NK-92 treated with Interleukin-12 subunit alpha and Interleukin-12 subunit beta, amount 100 ng/mL, for 24 hours (cell line): Measurements from ENCODE around the gene RPS21.

Source experiments
- DNase-seq: peaks from one replicate; lab custom pipeline; 2025; lab: John Stamatoyannopoulos, UW

The RPS21 gene

GRCh38 chr20:62386383-62387218 lies at the start of gene RPS21:
TSS of gene RPS21 (plus strand) at chr20:62387103. CDS start at chr20:62387339, 236 bp downstream.
- DNase-seq: peak; percentile 85

- no peak for DNase-seq
Measured at GRCh38 chr20:62337558-62338293, 49.2 kb upstream of the RPS21 start.

GRCh38 chr20:62338294-62338620 lies 48.6 kb upstream of the RPS21 start:
- DNase-seq: no peak

- no peak for DNase-seq
Measured at GRCh38 chr20:62339647-62340062, 47.2 kb upstream of the RPS21 start.

- no peak for DNase-seq
Measured at GRCh38 chr20:62342910-62343309, 44.0 kb upstream of the RPS21 start.

- DNase-seq: no peak
Measured at GRCh38 chr20:62344092-62344491, 42.8 kb upstream of the RPS21 start.

GRCh38 chr20:62344782-62345181 lies 42.1 kb upstream of the RPS21 start:
- no peak for DNase-seq

- no peak for DNase-seq
Measured at GRCh38 chr20:62345681-62346370, 41.1 kb upstream of the RPS21 start.

- DNase-seq: no peak
Measured at GRCh38 chr20:62346398-62347150, 40.3 kb upstream of the RPS21 start.

- no peak for DNase-seq
Measured at GRCh38 chr20:62347151-62347404, 39.8 kb upstream of the RPS21 start.

- DNase-seq: no peak
Measured at GRCh38 chr20:62347445-62347844, 39.5 kb upstream of the RPS21 start.

- no peak for DNase-seq
Measured at GRCh38 chr20:62348604-62349003, 38.3 kb upstream of the RPS21 start.

- no peak for DNase-seq
Measured at GRCh38 chr20:62349556-62350097, 37.3 kb upstream of the RPS21 start.

GRCh38 chr20:62350098-62350628 lies 36.7 kb upstream of the RPS21 start:
- DNase-seq: no peak

- DNase-seq: no peak
Measured at GRCh38 chr20:62350629-62351422, 36.1 kb upstream of the RPS21 start.

- no peak for DNase-seq
Measured at GRCh38 chr20:62351469-62352401, 35.2 kb upstream of the RPS21 start.

- no peak for DNase-seq
Measured at GRCh38 chr20:62352402-62353288, 34.3 kb upstream of the RPS21 start.

- no peak for DNase-seq
Measured at GRCh38 chr20:62353289-62354030, 33.4 kb upstream of the RPS21 start.
